Activated CD4-positive, CD25-positive, alpha-beta regulatory T cell treated with anti-CD3 and anti-CD28 coated beads, Interleukin-2, amount 50 U/mL, for 16 hours (primary cell): ENCODE data around the gene EIF4G3.
"Not testable (repeated sequence)": the region's sequence is repeated elsewhere in the genome, so short reads cannot be mapped to it uniquely, and the experiment has no call there.

Source experiments
- DNase-seq: peaks from one replicate; pipeline ENCODE4 v3.0.0-alpha.2; 2020; ENCODE audit warnings: low read depth, low spot score

EIF4G3 gene

DNA sequence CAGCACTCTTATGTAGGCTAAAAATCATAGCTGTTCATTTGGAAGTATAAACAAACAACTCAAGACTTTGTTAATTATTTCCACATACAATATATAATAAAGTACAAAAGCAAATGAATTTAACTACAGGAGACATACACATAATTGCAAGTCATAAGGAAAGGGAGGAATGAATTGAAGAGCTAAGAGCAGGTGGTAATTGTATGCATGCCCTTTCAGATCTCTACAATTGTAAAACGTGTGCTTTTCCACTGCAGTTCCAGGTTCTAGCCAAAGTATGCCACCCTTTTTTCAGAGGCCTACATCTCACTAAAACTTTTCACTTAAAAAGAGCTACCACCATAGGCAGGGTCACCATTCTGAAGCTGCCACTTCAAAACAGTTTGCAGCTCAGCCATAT is 346.8 kb downstream of the EIF4G3 start:
- DNase-seq = no peak

DNA sequence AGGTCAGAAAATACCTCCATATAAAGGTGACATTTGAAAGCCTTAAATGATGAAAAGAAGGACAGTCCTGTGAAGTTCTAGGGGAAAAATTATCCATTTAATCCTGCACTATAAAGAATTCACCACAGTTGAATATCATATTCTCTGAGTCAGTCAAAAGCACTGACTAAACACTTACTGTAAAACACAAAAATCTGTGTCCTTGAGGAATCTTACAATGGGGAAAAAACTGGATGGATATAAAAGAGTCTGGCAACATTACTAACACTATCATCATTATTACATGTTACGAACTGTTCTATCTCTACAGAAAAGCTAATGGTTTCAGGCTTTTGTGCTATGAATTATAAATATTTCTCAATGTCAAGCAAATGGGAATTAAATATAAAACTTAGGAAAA is 347.2 kb downstream of the EIF4G3 start:
- no peak for DNase-seq

DNA sequence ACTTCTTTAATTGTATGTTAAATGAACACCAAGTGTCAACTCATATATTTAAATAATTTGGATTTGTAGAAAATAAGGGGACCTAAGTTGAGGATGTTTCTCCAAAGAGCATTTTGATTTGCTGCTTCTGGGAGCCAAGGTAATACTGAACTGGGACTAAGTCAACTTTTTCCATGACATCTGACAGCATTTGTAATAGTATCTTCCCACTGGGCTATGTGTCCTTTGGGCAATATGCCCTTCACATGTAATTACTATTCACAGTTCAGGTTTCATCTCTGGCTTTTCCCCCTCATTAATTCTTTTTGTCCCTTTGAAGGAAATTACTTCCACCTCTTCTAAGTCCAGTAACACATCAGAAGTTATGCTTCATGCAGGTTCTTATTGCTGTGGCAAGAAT is 352.9 kb downstream of the EIF4G3 start:
- DNase-seq = no peak

DNA sequence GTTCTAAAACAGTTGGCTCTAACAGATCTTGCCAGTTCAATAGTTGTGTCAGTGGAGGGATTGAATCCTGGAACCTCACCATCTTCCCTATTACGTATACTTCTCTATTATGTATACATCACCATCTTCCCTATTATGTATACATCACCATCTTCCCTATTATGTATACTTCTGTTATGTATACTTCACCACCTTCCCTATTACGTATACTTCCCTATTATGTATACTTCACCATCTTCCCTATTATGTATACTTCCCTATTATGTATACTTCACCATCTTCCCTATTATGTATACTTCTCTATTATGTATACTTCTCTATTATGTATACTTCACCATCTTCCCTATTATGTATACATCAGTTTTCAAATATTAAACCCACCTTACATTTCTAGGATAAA is 355.2 kb downstream of the EIF4G3 start:
- no peak for DNase-seq

DNA sequence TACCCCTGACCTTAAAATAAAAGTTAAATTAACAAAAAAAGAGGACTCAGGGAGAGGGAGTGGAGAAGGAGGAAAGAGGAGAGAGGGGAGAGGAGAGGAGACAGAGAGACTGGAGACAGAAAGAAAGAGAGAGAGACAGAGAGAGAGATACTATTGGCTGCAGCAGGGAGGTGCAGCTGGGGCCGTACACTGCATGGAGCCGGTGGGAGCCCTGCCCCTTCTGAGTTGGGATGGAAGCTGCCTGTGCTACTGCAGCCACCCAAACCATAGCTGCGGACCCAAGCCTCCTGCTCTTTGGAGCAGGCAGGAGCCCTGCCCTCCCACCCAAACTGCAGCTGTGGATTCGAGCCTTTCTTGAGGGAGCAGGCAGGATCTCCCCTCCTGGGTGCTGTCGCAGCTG is 356.9 kb downstream of the EIF4G3 start:
- no peak for DNase-seq

DNA sequence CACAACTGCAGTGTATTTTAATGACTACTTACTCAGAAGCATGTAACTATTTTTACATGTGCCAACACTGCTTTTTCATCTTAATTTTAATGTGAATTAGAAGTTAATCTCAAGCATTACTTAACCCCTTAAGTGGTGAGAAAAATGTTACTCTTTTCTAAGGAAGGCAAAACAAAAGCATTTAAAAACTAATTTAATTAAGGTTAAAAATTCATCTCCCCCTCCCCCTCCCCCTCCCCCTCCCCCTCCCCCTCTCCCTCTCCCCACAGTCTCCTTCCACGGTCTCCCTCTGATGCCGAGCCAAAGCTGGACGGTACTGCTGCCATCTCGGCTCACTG is 362.2 kb downstream of the EIF4G3 start:
- DNase-seq = no peak

DNA sequence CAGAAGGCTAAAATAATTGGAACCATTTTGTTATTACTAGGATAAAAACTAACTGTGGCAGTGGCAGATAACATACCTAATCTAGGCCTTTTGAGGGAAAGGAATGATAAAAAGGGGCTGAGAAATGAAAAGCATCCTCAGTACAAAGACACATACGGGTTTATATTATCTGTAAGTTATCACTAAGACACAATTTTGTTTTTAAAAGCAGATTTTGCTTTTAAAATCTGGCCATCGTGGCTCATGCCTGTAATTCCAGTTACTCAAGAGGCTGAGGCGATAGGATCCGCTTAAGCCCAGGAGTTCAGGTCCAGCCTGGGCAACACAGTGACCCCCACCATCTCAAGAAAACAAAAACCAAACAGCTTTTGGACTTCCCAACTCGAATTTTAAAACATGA is 364.8 kb downstream of the EIF4G3 start:
- no peak for DNase-seq

DNA sequence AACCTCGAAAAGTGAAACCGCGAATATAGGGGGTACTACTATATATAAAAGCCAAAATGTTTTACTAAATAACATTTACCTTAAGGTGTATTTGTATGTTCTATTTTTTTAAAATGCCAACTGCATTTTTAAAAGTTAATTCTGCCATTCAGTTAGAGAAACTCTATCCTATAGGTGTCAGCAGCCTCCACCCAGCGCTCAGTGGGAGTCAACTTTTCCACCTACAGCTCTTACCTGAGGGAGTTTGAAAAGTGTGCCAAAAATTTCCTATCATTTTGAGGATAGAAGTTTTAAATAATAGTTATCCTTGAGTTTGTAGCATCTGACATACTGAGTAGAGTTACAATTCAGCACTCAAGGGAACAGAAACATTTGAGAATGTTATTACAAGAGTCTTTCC is 383.5 kb downstream of the EIF4G3 start:
- DNase-seq = no peak

DNA sequence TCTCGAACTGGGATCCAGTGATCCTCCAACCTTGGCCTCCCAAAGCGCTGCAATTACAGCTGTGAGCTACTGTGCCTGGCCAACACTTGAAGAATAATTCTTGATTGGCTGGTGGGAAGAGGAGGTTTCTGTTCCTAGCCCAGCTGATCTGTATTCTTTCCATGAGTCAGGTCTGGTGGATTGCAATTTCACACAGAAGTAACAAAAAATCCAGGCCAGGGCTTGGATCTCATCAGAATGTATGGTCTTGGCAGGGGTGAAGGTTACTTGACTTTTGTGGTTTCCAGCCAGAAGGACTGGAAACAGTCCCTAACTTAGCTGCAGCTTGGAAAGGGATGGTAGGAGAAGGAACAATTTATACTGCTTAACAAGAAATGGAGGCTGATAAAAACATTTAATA is 384.5 kb downstream of the EIF4G3 start:
- no peak for DNase-seq

DNA sequence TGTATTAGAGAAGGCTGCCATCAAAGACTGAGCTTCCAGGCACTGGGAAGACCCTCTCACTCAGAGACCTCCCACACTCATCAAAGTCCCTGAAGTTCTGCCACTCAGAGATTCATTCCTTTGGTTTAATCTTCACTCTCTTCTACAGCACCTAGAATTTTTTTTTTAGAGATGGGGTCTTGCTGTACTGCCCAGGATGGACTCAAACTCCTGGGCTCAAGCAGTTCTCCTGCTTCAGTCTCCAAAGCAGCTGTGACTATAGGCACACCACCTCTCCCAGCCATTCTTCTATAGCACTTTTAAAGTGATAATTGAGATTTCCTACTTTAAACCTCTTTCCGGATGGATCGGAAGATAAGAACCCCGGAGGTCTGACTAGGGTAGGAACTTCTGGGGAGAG is 385.9 kb downstream of the EIF4G3 start:
- no peak for DNase-seq

DNA sequence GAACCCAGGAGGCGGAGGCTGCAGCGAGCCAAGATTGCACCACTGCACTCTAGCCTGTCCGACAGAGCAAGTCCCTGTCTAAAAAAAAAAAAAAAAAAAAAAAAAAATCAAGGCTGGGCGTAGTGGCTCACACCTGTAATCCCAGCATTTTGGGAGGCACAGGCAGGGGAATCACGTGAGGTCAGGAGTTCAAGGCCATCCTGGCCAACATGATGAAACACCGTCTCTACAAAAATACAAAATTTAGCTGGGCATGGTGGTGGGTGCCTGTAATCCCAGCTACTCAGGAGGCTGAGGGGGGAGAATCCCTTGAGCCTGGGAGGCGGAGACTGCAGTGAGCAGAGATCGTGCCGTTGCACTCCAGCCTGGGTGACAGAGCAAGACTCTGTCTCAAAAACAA is 387.1 kb downstream of the EIF4G3 start:
- not testable (repeated sequence) for DNase-seq

DNA sequence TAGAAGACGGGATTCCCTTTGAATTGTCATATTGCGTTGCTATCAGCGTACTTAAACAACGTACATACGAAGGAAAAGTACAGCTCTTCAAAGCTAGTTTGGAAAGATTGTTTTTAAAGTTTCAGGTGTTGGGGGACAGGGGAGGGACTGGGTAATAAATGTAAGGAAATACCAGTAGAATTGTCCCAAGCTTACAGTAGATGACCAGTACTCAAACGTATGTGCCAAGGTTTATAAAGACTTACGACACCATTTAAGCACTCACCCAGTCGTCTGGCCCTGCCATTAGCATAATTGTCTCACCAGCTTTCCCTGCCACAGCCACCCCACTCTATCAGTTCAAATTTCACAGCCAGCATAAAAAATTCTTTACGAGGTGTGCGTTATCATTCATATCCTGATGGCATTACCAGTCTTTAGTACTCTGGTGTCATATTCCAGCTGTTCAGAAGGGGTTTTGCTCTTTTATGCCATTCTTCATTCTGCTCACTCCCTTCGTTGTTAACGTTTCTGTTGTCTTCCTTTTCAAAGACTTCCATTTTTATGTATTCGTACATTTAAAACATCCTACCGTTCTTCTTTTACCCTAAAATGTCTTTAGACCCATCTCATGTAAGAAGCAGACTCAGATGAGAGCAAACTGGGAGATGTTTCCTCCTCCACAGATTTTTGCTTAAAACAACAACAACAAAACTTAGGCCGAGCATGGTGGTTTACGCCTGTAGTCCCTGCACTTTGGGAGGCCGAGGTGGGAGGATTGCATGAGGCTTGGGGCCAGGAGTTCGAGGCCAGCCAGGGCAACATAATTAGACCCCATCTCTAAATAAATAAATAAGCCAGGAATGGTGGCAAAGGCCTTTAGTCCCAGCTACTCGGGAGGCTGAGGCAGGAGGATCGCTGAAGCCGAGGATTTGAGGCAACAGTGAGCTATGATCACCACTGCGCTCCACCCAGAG is 388.6 kb downstream of the EIF4G3 start:
- no peak for DNase-seq

DNA sequence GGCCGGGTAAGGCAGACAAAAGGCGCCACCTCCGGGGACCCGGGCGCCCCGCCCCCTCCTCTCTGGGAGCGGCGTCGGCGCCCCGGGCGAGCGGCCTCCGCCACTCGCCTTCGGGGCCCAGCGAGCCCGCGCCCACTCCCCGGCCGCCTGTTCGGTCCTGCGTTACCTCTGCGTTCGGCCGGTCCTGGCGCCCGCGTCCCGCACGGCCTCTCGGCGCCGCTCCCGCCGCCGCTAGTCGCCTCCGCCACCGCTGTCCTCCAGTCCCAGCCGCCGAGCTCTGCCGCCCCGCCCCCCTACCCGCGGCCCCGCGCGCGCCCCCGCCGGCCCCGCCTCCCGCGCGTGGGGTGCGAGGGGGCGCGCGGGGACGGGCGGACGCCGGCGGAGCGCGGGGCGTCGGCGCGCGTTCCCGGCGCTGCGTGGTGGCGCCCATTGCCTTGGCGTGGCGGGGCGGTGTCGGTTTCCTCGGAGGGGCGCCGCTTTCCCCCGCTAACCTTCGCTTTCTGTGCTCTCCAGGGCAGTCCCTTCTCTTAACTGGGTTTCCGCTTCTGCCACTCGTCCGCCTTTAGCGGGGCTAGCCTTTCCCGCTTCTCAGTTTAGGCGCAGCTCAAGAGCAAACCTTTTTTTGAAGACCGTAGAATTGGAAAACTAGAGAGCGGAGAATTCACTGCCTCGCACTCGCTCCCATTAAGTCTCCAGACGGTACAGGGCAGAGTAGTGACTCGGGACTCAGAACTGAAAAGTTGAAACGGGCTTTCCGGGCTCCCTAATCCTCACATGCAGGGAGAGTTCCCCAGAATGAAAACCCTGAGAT is 389.5 kb downstream of the EIF4G3 start, which contains the start of gene HP1BP3:
TSS of gene HP1BP3 (minus strand) at position 279 of the 811 bp plus-strand sequence. CDS start 6,867 bp downstream, outside the sequence.
- peak; percentile 70 for DNase-seq

DNA sequence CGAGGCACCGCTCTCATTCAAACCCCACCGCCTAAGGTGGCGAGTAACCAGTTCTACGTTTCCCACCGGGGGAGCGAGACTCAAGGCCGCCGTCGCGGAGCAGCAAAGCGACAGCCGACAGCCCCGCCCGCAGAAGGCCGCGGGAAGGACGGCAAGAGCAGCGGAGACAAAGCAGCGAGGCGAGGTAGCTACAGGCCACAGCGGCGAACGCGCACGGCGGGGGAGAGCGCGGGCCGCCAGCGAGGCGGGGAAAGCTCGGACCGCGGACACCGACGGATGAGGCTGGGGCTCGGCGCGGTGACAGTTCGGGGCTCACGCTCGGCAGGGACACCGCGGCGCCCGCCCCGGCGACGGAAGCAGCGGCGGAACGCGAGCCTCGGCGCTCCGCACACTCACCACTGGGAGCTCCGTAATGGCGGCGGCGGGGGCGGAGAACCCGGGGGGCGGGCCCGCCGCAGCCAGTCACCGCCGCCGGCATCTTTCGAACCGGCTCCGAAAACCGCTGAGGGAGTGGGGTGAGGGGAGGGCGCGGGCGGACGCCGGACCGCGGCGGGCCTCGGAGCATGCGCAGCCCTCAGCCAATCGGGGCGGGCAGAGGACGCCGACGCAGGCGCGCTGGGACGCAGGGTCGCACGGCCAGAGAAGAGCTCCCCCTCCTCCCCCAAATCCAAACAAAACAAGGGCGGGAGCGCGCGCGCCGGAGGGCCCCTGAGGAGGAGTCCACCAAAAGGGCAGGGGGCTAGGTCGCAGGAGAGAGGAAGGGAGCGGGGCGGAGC is 390.3 kb downstream of the EIF4G3 start:
- DNase-seq = peak; percentile 87

DNA sequence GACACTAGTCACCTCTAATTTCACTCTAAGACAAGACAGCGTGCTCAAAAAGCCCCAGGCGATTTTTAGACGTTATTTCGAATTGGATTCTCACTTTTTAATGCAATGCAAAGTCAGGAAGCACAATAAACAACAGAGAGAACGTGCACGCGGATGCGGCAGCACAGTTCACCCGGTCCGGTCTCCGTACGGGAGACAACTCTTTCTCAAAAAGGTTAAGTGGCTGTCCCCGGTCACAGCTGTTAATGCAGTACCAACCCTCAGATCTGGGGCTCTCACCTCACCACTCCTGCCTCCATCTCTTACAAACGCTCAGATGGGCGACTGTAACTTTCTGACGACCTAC is 390.8 kb downstream of the EIF4G3 start:
- no peak for DNase-seq

DNA sequence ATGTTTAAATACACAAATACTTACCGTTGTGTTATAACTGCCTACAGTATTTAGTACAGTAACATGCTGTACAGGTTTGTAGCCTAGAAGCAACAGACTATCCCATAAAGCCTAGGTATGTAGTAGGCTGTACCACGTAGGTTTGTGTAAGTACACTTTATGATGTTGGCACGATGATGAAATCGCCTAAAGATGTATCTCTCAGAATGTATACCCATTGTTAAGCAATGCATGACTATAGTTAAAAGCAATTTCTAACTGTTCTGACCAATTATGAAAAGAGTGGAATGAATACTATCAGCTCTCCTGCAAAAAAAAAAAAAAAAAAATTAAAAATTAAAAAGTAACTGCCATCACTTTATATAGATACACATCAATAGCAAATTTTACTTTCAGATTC is 401.0 kb downstream of the EIF4G3 start:
- no peak for DNase-seq

DNA sequence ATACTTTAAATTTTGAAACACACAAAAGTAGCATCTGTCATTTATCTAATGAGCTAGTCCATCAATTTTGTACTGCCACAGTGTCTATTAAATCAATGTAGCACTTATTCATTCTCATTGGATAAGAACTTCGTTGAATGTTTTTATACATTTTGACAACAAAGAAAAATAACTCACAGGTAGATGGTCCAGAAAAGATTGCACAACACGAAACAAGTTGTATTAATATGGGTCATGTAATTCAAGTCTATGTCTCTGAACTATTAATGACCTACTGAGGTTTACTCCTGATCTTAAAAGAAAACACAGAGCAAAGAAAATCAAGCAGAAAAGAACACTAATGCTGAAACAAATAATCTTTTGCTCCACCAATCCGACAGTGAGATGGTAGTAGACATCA is 404.9 kb downstream of the EIF4G3 start:
- no peak for DNase-seq

DNA sequence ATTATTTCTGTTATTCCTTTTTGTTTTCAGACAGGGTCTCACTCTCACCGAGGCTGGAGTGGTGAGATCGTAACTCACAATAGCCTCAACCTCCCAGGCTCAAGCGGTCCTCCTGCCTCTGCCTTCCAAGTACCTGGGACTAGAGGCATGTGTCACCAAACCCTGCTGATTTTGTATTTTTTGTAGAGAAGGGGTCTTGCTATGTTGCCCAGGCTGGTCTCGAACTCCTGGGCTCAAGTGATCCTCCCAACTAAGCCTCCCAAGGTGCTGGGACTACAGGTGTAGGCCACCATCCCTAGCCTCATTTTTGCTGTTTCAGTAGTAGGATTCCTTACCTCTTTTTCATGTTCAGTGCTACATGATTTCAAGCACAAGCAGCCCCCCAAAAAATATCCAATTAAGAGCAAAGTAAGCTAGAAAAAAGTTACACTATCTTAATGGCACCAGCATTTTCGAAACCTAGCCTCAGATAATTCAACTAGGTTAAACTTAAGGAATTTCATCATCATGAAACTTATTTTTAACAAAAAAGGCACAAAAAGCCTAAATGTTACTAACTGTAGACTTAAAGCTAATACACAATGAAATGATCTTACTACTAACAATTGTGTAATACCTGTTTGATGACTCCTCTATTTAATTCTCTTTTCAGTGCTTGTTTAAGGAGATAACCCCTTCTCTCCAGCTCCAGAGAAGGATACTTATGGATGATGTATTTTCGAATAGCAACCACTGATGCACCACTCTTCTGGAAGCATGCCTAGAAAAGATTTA is 406.2 kb downstream of the EIF4G3 start:
- no peak for DNase-seq

DNA sequence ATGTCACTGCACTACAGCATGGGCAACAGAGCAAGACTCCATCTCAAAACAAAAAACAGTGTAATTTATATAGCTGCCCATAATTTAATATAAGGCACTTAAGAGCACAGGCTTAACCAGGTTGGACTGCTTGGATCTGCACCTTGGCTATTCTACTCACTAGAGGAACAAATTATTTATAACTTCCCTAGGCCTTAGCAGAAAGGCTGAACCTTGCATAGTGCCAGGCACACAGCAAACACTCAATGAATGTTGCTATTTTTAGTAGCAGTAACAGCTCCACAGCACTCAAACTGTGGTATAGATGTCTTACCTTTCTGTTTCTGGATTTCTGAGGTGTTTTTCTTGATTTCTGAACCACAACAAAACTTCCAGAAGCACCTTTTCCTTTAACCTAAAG is 409.4 kb downstream of the EIF4G3 start:
- no peak for DNase-seq

DNA sequence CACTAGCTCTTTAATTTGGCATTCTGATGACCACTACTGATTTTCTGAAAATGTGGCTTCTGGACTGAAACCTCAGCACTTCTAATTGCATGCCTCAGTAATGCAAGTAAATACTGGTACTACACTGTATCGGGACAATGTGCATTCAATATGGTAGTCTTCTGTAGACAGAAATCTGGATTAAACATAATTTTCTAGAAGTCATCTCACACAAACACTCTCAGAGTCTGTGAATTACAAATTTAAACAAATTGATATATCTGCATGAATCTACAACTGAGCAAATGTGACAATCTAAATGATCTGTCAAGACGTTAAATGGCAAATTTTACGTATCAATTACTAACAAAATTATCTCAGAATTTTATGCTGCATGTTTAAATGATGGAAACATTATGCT is 413.3 kb downstream of the EIF4G3 start:
- no peak for DNase-seq

DNA sequence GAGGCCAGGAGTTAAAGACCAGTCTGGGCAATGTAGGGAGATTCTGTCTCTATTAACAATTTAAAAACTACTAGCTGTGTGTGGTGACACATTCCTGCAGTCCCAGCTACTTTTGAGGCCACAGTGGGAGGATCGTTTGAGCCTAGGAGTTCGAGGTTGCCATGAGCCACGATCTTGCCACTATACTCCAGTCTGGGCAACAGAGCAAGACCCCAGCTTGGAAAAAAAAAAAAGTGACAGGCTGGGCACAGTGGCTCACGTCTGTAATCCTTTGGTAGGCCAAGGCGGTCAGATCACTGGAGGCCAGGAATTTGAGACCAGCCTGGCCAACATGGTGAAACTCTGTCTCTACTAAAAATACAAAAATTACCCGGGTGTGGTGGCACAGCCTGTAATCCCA is 416.4 kb downstream of the EIF4G3 start:
- no peak for DNase-seq
